ENCODE data around the gene PHLDA2.

PHLDA2 gene

DNA sequence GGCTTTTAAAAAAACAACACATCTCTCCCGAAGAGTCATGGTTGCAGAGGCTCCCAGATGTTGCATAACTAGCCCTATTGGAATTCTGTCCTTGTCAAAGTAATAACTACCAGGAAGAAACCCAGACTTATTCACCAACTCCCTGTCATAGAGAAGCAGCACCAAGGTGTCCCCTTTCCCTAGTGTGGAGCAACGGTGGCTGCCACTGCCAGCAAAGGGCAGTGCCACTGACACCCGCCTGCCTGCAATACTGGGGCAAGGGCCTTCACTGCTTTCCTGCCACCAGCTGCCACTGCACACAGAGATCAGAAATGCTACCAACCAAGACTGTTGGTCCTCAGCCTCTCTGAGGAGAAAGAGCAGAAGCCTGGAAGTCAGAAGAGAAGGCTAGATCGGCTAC is 35.6 kb upstream of the PHLDA2 start:
- Histone ChIP-seq H3K36me3 (replicated peaks; ENCODE audit: insufficient read depth, low read length) (peaks cover 36% of the 10 kb centered on the region), H3K4me1 (ENCODE audit: low read length) (no peaks in the 10 kb centered on the region), H3K9me2 (replicated peaks; ENCODE audit: insufficient read depth, low read length) (no peaks in the 10 kb centered on the region), H3K4me3 (ENCODE audit: low read length) (no peak overlapping the region), H3K9me3 (replicated peaks; ENCODE audit: insufficient read depth, low read length) (no peaks in the 10 kb centered on the region), H2AFZ (ENCODE audit: low read length) (no peak overlapping the region), H3K79me2 (ENCODE audit: low read length) (peaks cover 95% of the 10 kb centered on the region), H3K27me3 (replicated peaks; ENCODE audit: insufficient read depth, low read length) (no peaks in the 10 kb centered on the region), H4K20me1 (ENCODE audit: insufficient read depth, low read length) (peaks cover 32% of the 10 kb centered on the region), H3F3A (ENCODE audit: insufficient read depth, low read length) (no peaks in the 10 kb centered on the region; the same call in none of the 2 replicates), H3K4me2 (ENCODE audit: low read depth, low read length) (no peak overlapping the region), H3K27ac (ENCODE audit: low read length) (no peak overlapping the region), H3K9ac (ENCODE audit: low read length) (no peak overlapping the region)
- no peak for DNase-seq
- no peak for TF ChIP-seq EZH2phosphoT487 (IDR thresholded peaks at IDR 0.05; ENCODE audit: low read length)
- TF ChIP-seq EZH2 (optimal IDR thresholded peaks at IDR 0.05; ENCODE audit: low read depth, low read length) = no peak
- TF ChIP-seq, protein P1, sequence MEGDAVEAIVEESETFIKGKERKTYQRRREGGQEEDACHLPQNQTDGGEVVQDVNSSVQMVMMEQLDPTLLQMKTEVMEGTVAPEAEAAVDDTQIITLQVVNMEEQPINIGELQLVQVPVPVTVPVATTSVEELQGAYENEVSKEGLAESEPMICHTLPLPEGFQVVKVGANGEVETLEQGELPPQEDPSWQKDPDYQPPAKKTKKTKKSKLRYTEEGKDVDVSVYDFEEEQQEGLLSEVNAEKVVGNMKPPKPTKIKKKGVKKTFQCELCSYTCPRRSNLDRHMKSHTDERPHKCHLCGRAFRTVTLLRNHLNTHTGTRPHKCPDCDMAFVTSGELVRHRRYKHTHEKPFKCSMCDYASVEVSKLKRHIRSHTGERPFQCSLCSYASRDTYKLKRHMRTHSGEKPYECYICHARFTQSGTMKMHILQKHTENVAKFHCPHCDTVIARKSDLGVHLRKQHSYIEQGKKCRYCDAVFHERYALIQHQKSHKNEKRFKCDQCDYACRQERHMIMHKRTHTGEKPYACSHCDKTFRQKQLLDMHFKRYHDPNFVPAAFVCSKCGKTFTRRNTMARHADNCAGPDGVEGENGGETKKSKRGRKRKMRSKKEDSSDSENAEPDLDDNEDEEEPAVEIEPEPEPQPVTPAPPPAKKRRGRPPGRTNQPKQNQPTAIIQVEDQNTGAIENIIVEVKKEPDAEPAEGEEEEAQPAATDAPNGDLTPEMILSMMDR (IDR thresholded peaks at IDR 0.05; ENCODE audit: low read length) = no peak

DNA sequence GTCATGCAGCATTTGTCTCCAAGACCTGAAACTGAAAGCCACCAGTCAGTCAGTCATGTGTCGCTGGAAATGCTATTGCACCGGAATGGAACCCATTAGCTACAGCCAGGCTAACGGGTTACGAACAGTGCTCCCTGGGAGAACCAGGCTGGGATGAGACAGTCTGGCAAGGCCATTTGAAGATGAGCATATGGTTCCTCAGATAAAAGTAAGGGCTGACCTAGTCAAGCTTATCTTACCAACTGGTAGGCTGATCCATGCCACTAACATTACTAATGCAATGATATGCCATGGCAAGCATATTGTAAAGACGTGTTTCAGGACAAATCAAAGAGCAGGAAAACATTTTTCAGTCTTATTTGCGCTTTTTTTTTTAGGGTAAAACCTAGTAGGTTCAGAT is 34.5 kb upstream of the PHLDA2 start:
- Histone ChIP-seq H3K9ac (ENCODE audit: low read length) (no peak overlapping the region), H3F3A (ENCODE audit: insufficient read depth, low read length) (no peaks in the 10 kb centered on the region; the same call in none of the 2 replicates), H3K27me3 (replicated peaks; ENCODE audit: insufficient read depth, low read length) (no peaks in the 10 kb centered on the region), H3K9me3 (replicated peaks; ENCODE audit: insufficient read depth, low read length) (no peaks in the 10 kb centered on the region), H4K20me1 (ENCODE audit: insufficient read depth, low read length) (peaks cover 32% of the 10 kb centered on the region), H2AFZ (ENCODE audit: low read length) (no peak overlapping the region), H3K36me3 (replicated peaks; ENCODE audit: insufficient read depth, low read length) (peaks cover 35% of the 10 kb centered on the region), H3K4me1 (ENCODE audit: low read length) (no peaks in the 10 kb centered on the region), H3K9me2 (replicated peaks; ENCODE audit: insufficient read depth, low read length) (no peaks in the 10 kb centered on the region), H3K27ac (ENCODE audit: low read length) (no peak overlapping the region), H3K4me2 (ENCODE audit: low read depth, low read length) (no peak overlapping the region), H3K79me2 (ENCODE audit: low read length) (peaks cover 95% of the 10 kb centered on the region), H3K4me3 (ENCODE audit: low read length) (no peak overlapping the region)
- no peak for DNase-seq
- TF ChIP-seq EZH2 (optimal IDR thresholded peaks at IDR 0.05; ENCODE audit: low read depth, low read length) = no peak
- TF ChIP-seq EZH2phosphoT487 (IDR thresholded peaks at IDR 0.05; ENCODE audit: low read length) = no peak
- TF ChIP-seq, protein P1 (IDR thresholded peaks at IDR 0.05; ENCODE audit: low read length) = no peak

DNA sequence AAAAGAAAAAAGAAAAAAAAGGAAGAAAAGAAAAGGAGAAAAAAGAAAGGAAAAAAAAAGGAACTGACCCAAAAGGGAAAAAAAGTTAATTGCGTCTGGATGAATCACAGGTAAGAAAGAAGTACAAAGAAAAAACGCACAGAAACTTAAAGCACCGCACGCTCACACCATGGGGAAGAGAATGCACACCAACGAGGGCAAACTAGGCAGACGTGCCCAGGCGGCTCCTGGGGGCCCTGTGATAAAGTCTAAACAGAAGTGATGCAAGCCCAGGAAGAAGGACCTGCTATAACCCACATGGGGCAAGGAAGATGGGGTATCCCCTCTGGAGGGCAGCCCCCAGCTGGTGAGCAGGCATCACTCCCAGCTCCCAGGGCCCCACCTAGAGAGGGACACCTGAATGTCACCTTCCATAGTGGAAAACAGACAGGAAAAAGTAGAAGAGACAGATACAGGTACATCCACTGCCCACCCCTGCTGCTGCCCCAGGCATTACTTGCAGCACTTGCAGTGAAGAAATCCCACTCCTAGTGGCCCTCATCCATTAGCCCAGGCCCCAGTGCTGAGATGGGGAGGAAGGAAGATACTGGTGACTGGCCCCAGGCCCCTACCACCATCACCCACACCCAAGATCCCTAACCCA is 34.0 kb upstream of the PHLDA2 start:
- Histone ChIP-seq H3K4me1 (ENCODE audit: low read length) (no peaks in the 10 kb centered on the region), H3K9me3 (replicated peaks; ENCODE audit: insufficient read depth, low read length) (no peaks in the 10 kb centered on the region), H3F3A (ENCODE audit: insufficient read depth, low read length) (no peaks in the 10 kb centered on the region; the same call in none of the 2 replicates), H3K27ac (ENCODE audit: low read length) (no peak overlapping the region), H3K79me2 (ENCODE audit: low read length) (peaks cover 95% of the 10 kb centered on the region), H3K9me2 (replicated peaks; ENCODE audit: insufficient read depth, low read length) (no peaks in the 10 kb centered on the region), H3K4me2 (ENCODE audit: low read depth, low read length) (no peak overlapping the region), H2AFZ (ENCODE audit: low read length) (no peak overlapping the region), H3K27me3 (replicated peaks; ENCODE audit: insufficient read depth, low read length) (no peaks in the 10 kb centered on the region), H3K4me3 (ENCODE audit: low read length) (no peak overlapping the region), H3K9ac (ENCODE audit: low read length) (no peak overlapping the region), H4K20me1 (ENCODE audit: insufficient read depth, low read length) (peaks cover 32% of the 10 kb centered on the region), H3K36me3 (replicated peaks; ENCODE audit: insufficient read depth, low read length) (peaks cover 35% of the 10 kb centered on the region)
- TF ChIP-seq EZH2 (optimal IDR thresholded peaks at IDR 0.05; ENCODE audit: low read depth, low read length) = no peak
- TF ChIP-seq EZH2phosphoT487 (IDR thresholded peaks at IDR 0.05; ENCODE audit: low read length) = no peak
- TF ChIP-seq, protein P1 (IDR thresholded peaks at IDR 0.05; ENCODE audit: low read length) = no peak
- DNase-seq = no peak

All from MM.1S (cell line).